GM18502 (cell line): ENCODE measurements around the gene SNX20.

Source experiments
- ATAC-seq: cut with Tn5 transposase; IDR thresholded peaks from one replicate; pipeline ENCODE4 v1.9.1; 2021; ENCODE audit warnings: mild to moderate bottlenecking; ENCODE audit not compliant: unreplicated experiment, poor library complexity

SNX20 gene

GRCh38 chr16:50684823-50685461 lies 3.8 kb upstream of the SNX20 start:
- no peak for ATAC-seq

GRCh38 chr16:50683689-50684374 lies 2.7 kb upstream of the SNX20 start:
- peak; percentile 70 for ATAC-seq

- no peak for ATAC-seq
Observed at GRCh38 chr16:50680556-50680893, 587 bp downstream of the SNX20 start.

- ATAC-seq = no peak
Observed at GRCh38 chr16:50679676-50680555, 1.2 kb downstream of the SNX20 start.

- no peak for ATAC-seq
Observed at GRCh38 chr16:50679266-50679665, 1.8 kb downstream of the SNX20 start.

GRCh38 chr16:50678531-50678930 lies 2.6 kb downstream of the SNX20 start:
- ATAC-seq = no peak

GRCh38 chr16:50677351-50677750 lies 3.8 kb downstream of the SNX20 start:
- no peak for ATAC-seq

GRCh38 chr16:50676684-50677225 lies 4.4 kb downstream of the SNX20 start:
- no peak for ATAC-seq

- ATAC-seq = no peak
Observed at GRCh38 chr16:50675686-50676610, 5.2 kb downstream of the SNX20 start.

- no peak for ATAC-seq
Observed at GRCh38 chr16:50674831-50675230, 6.3 kb downstream of the SNX20 start.

- no peak for ATAC-seq
Observed at GRCh38 chr16:50673496-50674275, 7.4 kb downstream of the SNX20 start.

GRCh38 chr16:50671644-50672260 lies 9.4 kb downstream of the SNX20 start:
- ATAC-seq = no peak

GRCh38 chr16:50670476-50670875 lies 10.6 kb downstream of the SNX20 start:
- no peak for ATAC-seq

GRCh38 chr16:50669741-50670140 lies 11.4 kb downstream of the SNX20 start:
- no peak for ATAC-seq

- ATAC-seq = no peak
Observed at GRCh38 chr16:50668368-50669008, 12.6 kb downstream of the SNX20 start.

GRCh38 chr16:50667497-50668367 lies 13.4 kb downstream of the SNX20 start:
- ATAC-seq = no peak
